Astrocyte (in vitro differentiated cells and primary cell): ENCODE data around the gene NBDY. TPM values are rescaled to one million over a fixed set of nuclear protein-coding genes. Genes with fewer than 3 reads are reported as not detected.

Source experiments
- DNase-seq: peaks from one replicate; pipeline ENCODE4 v3.0.0-alpha.2; 2010; ENCODE audit warnings: low read depth
- FAIRE-seq: peaks from 2 replicates; lab custom pipeline; 2011; peaks lifted over from hg19 to GRCh38; lab: Jason Lieb, UNC
- H2AFZ ChIP-seq: 2 replicates; pipeline ENCODE4 v1.6.0; 2012; ENCODE audit warnings: low read depth, low read length, inconsistent platforms
- H3K27ac ChIP-seq: 2 replicates; pipeline ENCODE4 v1.5.1; 2011; ENCODE audit warnings: low read depth, low read length, inconsistent platforms
- H3K27me3 ChIP-seq: 2 replicates; pipeline ENCODE4 v1.6.0; 2011; ENCODE audit warnings: low read length, inconsistent platforms; ENCODE audit not compliant: insufficient read depth
- H3K36me3 ChIP-seq: 2 replicates; pipeline ENCODE4 v1.5.1; 2011; ENCODE audit warnings: low read length, inconsistent platforms; ENCODE audit not compliant: insufficient read depth
- H3K4me1 ChIP-seq: 2 replicates; pipeline ENCODE4 v1.5.1; 2011; ENCODE audit warnings: low read length, inconsistent platforms; ENCODE audit not compliant: insufficient read depth
- H3K4me2 ChIP-seq: 2 replicates; pipeline ENCODE4 v1.6.0; 2012; ENCODE audit warnings: low read length, inconsistent platforms
- H3K4me3 ChIP-seq: 2 replicates; pipeline ENCODE4 v1.5.1; 2011; ENCODE audit warnings: low read depth, mild to moderate bottlenecking, low read length, inconsistent platforms; ENCODE audit not compliant: insufficient read depth
- H3K79me2 ChIP-seq: 2 replicates; pipeline ENCODE4 v1.6.0; 2012; ENCODE audit warnings: mild to moderate bottlenecking, low read length, inconsistent platforms; ENCODE audit not compliant: insufficient read depth
- H3K9ac ChIP-seq: 2 replicates; pipeline ENCODE4 v1.6.0; 2012; ENCODE audit warnings: mild to moderate bottlenecking, low read length, inconsistent platforms
- H3K9me3 ChIP-seq: 2 replicates; pipeline ENCODE4 v1.5.1; 2012; ENCODE audit warnings: low read depth, mild to moderate bottlenecking, low read length, inconsistent platforms; ENCODE audit not compliant: insufficient read depth
- H4K20me1 ChIP-seq: 2 replicates; pipeline ENCODE4 v1.6.0; 2012; ENCODE audit warnings: low read length, inconsistent platforms; ENCODE audit not compliant: insufficient read depth
- H3K27ac Mint-ChIP-seq: one replicate; pipeline ENCODE4 v1.8.0; 2021; ENCODE audit warnings: mild to moderate bottlenecking, mixed read lengths; ENCODE audit not compliant: unreplicated experiment
- H3K27me3 Mint-ChIP-seq: one replicate; pipeline ENCODE4 v1.8.0; 2021; ENCODE audit warnings: low read depth, mixed read lengths; ENCODE audit not compliant: unreplicated experiment
- H3K36me3 Mint-ChIP-seq: one replicate; pipeline ENCODE4 v1.8.0; 2021; ENCODE audit warnings: low read depth, mixed read lengths; ENCODE audit not compliant: unreplicated experiment
- H3K4me1 Mint-ChIP-seq: one replicate; pipeline ENCODE4 v1.8.0; 2021; ENCODE audit warnings: low read depth, mixed read lengths; ENCODE audit not compliant: unreplicated experiment
- H3K4me3 Mint-ChIP-seq: one replicate; pipeline ENCODE4 v1.8.0; 2021; ENCODE audit warnings: mild to moderate bottlenecking, moderate library complexity, mixed read lengths; ENCODE audit not compliant: unreplicated experiment
- H3K9me3 Mint-ChIP-seq: one replicate; pipeline ENCODE4 v1.8.0; 2021; ENCODE audit warnings: mild to moderate bottlenecking, mixed read lengths; ENCODE audit not compliant: unreplicated experiment
- EZH2 ChIP-seq: IDR thresholded peaks from 2 replicates; pipeline ENCODE4 v1.6.1; 2012; ENCODE audit warnings: mild to moderate bottlenecking, low read length, inconsistent platforms; ENCODE audit not compliant: insufficient read depth
- total RNA-seq: library from RNA; stranded (reverse); gene quantifications from 2 replicates; pipeline ENCODE4 v1.2.1, GENCODE V29; 2021
- TF ChIP-seq, protein P1 (sequence below): IDR thresholded peaks from 2 replicates; pipeline ENCODE4 v1.5.1; 2011; ENCODE audit warnings: low read depth, mild to moderate bottlenecking, inconsistent platforms, low read length, moderate library complexity; ENCODE audit not compliant: insufficient read depth

The NBDY gene
- total RNA-seq, 1 donor from 2014 or later, result 86.9 TPM

DNA sequence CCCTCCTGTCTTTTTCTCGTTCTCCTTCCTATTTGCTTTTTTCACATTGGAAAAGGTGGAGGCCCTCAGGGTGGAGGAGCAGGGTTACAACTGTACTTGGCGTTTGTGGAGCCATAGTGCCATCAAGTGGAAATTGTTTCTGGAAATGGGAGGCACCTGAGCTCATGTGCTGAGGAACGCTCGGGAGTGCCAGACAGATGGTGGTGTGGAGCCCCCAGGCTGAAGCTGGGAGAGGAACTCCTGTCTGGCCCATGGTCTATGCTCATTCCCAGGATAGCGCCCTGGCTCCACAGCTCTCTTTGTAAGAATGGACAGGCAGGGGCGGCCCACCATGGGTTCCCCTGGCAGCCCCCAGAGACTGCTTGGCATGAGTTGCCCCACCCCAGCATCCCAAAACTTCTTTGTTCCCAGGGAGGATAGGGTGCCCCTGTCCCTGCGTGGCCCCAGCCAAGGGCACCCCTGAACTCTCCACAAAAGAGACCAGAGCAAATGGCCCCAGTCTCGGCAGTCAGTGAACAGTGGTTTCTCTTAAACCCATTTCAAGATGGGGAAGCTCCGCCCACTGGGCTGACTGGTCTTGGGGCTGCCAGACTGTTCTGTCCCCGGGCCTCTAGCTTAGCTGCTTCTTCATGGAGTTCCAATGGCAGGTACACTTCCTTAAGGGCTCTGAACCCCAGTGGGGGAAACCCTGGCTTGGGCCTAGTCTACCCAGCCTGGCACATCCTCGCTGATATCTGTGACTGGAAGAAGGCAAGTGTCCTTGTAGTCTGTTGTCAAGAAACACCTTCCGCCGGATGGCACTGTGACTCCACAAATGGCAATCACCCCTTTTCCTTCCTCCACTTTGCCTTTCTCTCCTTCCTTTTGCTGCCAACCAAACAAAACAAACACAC, 70.1 kb downstream of the NBDY start:
- TF ChIP-seq EZH2, result no peak
- TF ChIP-seq, protein P1, sequence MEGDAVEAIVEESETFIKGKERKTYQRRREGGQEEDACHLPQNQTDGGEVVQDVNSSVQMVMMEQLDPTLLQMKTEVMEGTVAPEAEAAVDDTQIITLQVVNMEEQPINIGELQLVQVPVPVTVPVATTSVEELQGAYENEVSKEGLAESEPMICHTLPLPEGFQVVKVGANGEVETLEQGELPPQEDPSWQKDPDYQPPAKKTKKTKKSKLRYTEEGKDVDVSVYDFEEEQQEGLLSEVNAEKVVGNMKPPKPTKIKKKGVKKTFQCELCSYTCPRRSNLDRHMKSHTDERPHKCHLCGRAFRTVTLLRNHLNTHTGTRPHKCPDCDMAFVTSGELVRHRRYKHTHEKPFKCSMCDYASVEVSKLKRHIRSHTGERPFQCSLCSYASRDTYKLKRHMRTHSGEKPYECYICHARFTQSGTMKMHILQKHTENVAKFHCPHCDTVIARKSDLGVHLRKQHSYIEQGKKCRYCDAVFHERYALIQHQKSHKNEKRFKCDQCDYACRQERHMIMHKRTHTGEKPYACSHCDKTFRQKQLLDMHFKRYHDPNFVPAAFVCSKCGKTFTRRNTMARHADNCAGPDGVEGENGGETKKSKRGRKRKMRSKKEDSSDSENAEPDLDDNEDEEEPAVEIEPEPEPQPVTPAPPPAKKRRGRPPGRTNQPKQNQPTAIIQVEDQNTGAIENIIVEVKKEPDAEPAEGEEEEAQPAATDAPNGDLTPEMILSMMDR, result no peak
- H3K9me3 ChIP-seq, result no peaks in the 10 kb centered on the region
- Mint-ChIP-seq H3K27ac (no peak overlapping the region), H3K9me3 (no peaks in the 10 kb centered on the region), H3K36me3 (peaks cover 7% of the 10 kb centered on the region), H3K4me3 (no peak overlapping the region), H3K27me3 (no peaks in the 10 kb centered on the region), H3K4me1 (peaks cover 13% of the 10 kb centered on the region)
- no peak overlapping the region for H3K27ac ChIP-seq
- H2AFZ ChIP-seq, result no peak overlapping the region
- H3K36me3 ChIP-seq, result no peaks in the 10 kb centered on the region
- H4K20me1 ChIP-seq, result peaks cover 29% of the 10 kb centered on the region
- no peak for DNase-seq
- no peak overlapping the region for H3K4me2 ChIP-seq
- no peak overlapping the region for H3K9ac ChIP-seq
- H3K27me3 ChIP-seq, result no peaks in the 10 kb centered on the region
- FAIRE-seq, result peak; percentile 93
- no peak overlapping the region for H3K4me3 ChIP-seq
- H3K79me2 ChIP-seq, result no peaks in the 10 kb centered on the region
- no peaks in the 10 kb centered on the region for H3K4me1 ChIP-seq

DNA sequence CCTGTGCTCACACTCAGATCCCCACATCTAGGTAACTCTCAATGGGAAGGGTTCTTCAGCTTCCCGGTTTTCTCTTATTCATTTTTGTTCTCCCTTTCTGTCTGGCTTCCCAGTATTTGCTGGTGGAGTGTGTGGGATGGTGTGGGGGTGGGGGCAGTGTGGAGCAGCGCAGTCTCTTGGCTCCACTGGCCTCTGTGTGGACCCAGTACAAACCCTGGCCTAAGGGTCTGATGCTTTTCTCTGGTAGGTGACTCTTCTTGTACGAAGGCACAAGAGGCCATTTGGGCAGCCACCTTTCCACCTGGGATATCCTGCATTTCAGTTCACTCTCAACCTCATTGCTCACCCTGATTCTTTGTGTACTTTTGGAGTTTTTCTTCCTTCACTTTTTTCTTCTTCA, 71.3 kb downstream of the NBDY start:
- Histone ChIP-seq H4K20me1 (peaks cover 38% of the 10 kb centered on the region), H3K36me3 (no peaks in the 10 kb centered on the region), H3K4me1 (no peaks in the 10 kb centered on the region), H2AFZ (no peak overlapping the region), H3K27ac (no peak overlapping the region), H3K4me3 (no peak overlapping the region), H3K79me2 (no peaks in the 10 kb centered on the region), H3K9me3 (no peaks in the 10 kb centered on the region), H3K27me3 (no peaks in the 10 kb centered on the region), H3K9ac (no peak overlapping the region), H3K4me2 (no peak overlapping the region)
- H3K27me3 Mint-ChIP-seq, result no peaks in the 10 kb centered on the region
- H3K36me3 Mint-ChIP-seq, result peaks cover 3% of the 10 kb centered on the region
- peak overlapping the region; percentile 53 for H3K27ac Mint-ChIP-seq
- TF ChIP-seq, protein P1, result no peak
- no peak for TF ChIP-seq EZH2
- peaks cover 13% of the 10 kb centered on the region for H3K4me1 Mint-ChIP-seq
- DNase-seq (no peak), FAIRE-seq (no peak)
- H3K4me3 Mint-ChIP-seq, result no peak overlapping the region
- no peaks in the 10 kb centered on the region for H3K9me3 Mint-ChIP-seq

DNA sequence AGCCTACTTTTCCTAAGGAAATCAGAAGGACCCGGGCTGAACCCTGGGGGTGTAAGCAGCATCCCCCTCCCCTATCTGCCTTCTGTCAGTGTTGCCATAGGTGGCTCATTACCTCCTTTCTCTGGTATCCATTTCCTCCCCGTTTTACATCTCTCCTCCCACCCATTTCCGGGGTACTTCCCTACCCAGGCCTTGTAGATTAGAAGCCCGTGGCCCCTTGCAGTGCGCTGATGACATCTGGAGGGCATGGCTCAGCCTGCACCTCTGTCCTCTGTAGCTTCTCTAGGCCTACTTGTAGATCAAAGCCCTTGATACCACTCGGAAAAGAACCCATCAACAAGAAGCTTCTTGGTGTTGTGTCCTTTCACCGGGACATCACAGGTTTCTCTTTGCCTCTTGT, 71.8 kb downstream of the NBDY start:
- Histone ChIP-seq H3K27me3 (no peaks in the 10 kb centered on the region), H3K27ac (no peak overlapping the region), H3K9me3 (no peaks in the 10 kb centered on the region), H3K79me2 (no peaks in the 10 kb centered on the region), H3K36me3 (no peaks in the 10 kb centered on the region), H3K4me2 (no peak overlapping the region), H3K4me3 (no peak overlapping the region), H2AFZ (no peak overlapping the region), H4K20me1 (peaks cover 38% of the 10 kb centered on the region), H3K9ac (no peak overlapping the region), H3K4me1 (no peaks in the 10 kb centered on the region)
- FAIRE-seq (peak; percentile 43), DNase-seq (no peak)
- TF ChIP-seq EZH2, result no peak
- TF ChIP-seq, protein P1, result no peak
- Mint-ChIP-seq H3K4me3 (no peak overlapping the region), H3K9me3 (no peaks in the 10 kb centered on the region), H3K4me1 (peaks cover 13% of the 10 kb centered on the region), H3K27ac (no peak overlapping the region), H3K36me3 (peaks cover 3% of the 10 kb centered on the region), H3K27me3 (no peaks in the 10 kb centered on the region)
